GM18526 (cell line): ENCODE measurements around the gene PCOLCE2.

Source experiments
- POLR2A ChIP-seq: IDR thresholded peaks from 3 replicates; pipeline ENCODE4 v1.6.1; 2011; ENCODE audit not compliant: insufficient read length; ENCODE audit errors: extremely low read depth

PCOLCE2 gene

GRCh38 chr3:142912402-142913172, 23.7 kb upstream of the PCOLCE2 start:
- TF ChIP-seq POLR2A: no peak

- TF ChIP-seq POLR2A: no peak
Measured at GRCh38 chr3:142910280-142910679, 21.4 kb upstream of the PCOLCE2 start.

DNA sequence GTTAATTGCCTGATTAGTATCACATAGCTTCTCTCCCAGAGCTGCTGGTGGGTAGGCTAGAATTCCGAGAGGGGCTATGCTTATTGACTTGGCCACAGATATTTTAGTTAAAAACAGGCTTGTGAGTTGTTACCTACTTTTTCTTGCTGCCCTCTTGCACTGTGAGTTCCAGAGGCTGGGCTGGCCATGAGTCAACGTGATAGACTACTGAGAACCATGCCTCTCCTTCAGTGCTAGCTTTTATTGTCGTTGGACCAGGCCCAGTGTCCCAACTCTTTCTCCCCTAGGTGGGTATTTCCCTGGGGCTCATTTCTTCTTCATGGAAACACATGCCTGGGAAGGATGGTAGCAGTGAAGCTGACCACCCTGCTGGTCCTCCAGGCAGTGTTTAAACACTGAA, 20.4 kb upstream of the PCOLCE2 start:
- TF ChIP-seq POLR2A: no peak

DNA sequence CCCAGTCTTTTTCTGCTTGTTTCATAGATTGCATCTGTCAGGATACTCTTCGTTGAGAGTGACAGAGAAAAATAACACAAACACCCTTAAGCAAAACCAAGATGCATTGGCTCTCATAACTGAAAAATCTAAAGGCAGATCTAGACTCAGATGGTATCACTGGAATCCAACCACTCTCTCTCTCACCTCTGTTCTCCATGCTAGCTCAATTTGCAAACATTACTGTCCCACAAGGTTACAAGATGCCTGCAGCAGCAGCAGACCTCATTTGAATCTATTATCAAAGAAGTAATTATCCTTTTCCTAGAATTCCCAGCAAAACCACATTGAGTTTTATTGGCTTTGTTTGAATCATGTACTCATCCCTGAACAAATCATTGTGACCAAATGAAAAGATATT, 19.1 kb upstream of the PCOLCE2 start:
- TF ChIP-seq POLR2A: no peak

GRCh38 chr3:142904639-142905436, 16.0 kb upstream of the PCOLCE2 start:
- TF ChIP-seq POLR2A: no peak

DNA sequence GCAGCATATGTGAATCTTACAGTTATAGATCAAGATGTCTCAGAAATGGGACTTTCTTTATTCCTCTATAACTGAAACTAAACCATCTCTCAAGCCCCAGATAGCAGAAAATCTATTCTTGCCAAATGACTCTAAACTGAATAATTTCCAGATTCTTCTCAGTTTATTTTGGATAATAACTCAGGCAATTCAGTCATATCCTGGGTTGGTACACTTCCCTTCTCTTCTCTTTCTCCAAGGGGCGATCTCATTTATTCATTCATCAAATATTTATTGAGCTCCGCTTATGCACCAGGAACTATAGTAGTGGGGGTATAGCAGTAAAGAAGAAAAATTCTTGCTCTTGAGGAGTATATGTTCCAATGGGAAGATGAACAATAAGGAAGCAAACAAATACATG, 13.5 kb upstream of the PCOLCE2 start:
- no peak for TF ChIP-seq POLR2A

DNA sequence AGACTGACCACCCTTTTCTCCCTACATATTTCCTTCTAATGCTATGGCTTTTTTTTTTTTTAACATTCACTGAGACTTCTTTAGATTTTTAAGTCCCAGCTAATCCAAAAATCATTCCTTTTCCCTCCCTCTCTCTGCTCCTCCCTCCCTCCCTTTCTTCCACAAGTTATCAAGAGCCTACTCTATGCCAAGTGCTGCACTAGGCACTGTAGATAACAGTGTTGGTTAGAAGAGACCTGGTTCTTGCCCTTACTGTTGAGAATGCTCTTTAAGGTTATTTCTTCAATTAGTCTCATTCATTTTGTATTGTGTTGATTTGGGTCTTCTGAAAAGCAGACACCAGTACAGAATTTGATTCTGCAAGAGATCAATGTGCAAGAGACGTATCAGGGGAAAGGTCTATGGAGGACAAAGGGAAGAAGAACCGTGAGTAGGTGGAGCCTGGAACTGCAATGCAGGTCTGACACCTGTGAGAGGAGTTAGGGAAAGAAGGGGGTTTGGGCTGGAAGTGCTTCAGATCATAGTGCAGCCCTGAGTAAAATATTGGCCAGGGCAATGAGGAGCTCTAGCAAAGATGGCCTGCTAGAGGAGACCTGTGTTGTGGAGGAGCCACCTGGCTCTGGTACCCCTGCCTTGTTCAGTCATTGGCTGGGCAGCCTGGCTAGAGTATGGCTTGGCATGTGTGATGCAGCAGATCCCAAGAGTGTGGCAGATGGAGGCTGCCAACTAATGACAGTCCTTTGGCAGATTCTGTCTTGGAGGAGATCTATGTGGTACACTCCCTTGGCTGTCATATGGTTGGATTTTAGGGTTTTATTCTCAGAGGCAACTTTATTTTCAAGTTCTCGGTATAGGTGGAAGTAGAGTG, 9.7 kb upstream of the PCOLCE2 start:
- TF ChIP-seq POLR2A: no peak

- TF ChIP-seq POLR2A: no peak
Measured at GRCh38 chr3:142897807-142898206, 8.9 kb upstream of the PCOLCE2 start.

GRCh38 chr3:142896996-142897395, 8.1 kb upstream of the PCOLCE2 start:
- TF ChIP-seq POLR2A: no peak

DNA sequence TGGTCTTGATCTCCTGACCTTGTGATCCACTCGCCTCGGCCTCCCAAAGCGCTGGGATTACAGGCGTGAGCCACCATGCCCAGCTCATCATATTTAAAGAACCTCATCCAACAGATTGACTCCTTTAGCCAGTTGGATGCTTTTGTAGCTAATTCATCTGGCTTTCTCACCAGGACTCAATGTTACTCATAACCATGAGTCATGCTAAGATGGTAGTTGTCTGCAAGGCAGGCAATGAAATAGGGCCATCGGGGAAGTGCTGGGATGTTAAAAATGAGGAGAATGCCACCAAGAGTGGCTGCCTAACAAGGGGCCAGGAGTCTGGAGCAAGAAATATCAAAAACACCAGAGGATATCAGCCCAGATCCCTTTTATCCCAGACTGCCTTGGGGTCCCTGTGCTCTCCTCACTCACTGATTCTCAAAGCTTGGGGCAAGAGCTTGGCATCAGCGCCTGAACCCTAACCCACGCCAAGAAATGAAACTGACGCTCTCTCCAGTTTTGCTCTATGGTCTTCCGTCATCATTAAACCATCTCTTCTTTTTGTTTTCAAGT, 7.4 kb upstream of the PCOLCE2 start:
- TF ChIP-seq POLR2A: no peak

- no peak for TF ChIP-seq POLR2A
Measured at GRCh38 chr3:142894493-142894892, 5.6 kb upstream of the PCOLCE2 start.

GRCh38 chr3:142892714-142893113, 3.8 kb upstream of the PCOLCE2 start:
- TF ChIP-seq POLR2A: no peak

DNA sequence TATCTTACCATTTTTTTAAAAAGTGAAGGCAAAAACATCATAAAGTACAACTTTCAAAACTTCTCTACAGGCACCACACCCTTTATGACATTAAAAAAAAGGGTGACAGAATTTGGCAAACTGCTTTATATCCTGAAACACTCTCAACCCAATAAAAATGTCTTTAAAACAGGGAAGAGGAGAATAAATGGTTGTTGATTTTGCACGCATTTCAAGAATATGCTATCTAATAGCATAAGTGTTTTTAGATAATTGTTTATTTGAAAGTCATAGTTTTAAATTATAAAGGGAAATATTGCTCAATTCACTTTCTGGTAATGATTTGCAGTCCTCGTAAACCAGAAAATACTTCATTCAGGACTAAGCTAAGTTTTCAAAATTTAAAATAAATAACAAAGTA, 1.7 kb upstream of the PCOLCE2 start:
- no peak for TF ChIP-seq POLR2A

GRCh38 chr3:142889212-142890014, 530 bp upstream of the PCOLCE2 start:
- no peak for TF ChIP-seq POLR2A
